Coronary artery (tissue), 2 donors: ENCODE results near the gene DCT.

Experiments used
- DNase-seq: peaks from one replicate; pipeline ENCODE4 v3.0.0-alpha.2; 2017; ENCODE audit warnings: low spot score
- H3K27ac ChIP-seq, 2 donors: fragments of 200-600 bp; sonication (generic); one replicate each; pipeline ENCODE4 v1.5.1; 2016 to 2019
- H3K4me3 ChIP-seq: fragments of 200-600 bp; sonication (generic); 2 replicates; pipeline ENCODE4 v1.5.1; 2016; ENCODE audit warnings: mild to moderate bottlenecking, moderate library complexity
- TF ChIP-seq, protein P1 (sequence below): fragments of 200-600 bp; sonication (generic); IDR thresholded peaks from one replicate; pipeline ENCODE4 v1.5.1; 2019; ENCODE audit warnings: antibody characterized with exemption

DCT gene

DNA sequence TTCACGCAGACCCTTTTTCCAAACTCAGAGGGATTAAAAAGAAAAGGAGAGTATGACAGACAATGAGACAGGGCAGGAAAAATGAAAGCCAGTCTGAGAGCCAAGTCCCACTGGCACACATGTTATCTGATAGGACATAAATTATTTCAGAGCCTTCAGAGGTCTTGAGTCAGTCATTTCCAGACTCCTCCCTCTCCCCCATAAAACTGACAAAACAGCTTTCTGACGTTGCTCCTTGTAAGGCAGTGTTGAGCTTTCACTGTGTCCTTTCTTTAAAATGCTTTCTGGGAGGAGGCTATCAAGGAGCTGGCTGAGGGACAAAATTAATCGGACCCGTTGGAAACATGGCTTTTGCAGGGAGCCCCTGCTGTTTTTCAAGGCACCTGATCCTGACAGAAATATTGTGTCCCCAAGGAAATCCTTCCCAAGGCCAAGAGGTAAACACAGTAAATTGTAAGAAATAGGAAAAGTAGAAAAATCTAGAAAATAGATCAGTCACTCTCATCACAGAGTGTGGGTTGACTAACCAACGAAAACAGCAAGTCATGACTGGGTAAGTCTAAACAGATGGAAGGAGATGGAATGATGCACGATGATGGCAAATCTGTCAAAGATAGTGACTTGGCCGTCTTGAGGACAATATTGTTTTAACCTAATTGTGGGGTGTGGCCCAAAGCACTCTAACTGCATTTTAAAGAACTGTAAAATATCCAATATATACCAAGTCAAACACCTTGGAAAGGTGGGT lies 89.7 kb downstream of the DCT start:
- no peak overlapping the region for H3K27ac ChIP-seq
- no peak for DNase-seq
- H3K4me3 ChIP-seq, result no peak overlapping the region
- TF ChIP-seq, protein P1, sequence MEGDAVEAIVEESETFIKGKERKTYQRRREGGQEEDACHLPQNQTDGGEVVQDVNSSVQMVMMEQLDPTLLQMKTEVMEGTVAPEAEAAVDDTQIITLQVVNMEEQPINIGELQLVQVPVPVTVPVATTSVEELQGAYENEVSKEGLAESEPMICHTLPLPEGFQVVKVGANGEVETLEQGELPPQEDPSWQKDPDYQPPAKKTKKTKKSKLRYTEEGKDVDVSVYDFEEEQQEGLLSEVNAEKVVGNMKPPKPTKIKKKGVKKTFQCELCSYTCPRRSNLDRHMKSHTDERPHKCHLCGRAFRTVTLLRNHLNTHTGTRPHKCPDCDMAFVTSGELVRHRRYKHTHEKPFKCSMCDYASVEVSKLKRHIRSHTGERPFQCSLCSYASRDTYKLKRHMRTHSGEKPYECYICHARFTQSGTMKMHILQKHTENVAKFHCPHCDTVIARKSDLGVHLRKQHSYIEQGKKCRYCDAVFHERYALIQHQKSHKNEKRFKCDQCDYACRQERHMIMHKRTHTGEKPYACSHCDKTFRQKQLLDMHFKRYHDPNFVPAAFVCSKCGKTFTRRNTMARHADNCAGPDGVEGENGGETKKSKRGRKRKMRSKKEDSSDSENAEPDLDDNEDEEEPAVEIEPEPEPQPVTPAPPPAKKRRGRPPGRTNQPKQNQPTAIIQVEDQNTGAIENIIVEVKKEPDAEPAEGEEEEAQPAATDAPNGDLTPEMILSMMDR, result no peak

DNA sequence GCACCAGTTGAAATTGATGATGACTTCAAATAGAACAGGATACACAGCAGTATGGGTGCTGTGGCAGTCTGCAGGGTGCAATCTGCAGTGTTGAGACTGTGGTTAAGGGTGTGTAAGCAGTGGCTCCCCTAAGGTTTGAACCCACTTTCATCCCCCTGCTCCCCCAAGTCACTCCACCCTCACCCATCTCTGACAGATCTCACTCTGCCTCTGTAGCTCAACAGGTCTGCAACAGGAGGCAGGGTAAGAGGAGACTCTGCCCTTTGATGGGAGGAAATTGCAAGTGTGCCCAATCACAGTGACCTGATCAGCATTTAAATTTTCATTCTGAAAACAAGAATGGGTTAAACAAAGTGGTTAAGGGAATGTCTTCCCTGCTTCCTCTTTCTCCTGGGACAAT lies 92.4 kb downstream of the DCT start:
- TF ChIP-seq, protein P1, result no peak
- DNase-seq, result no peak
- no peak overlapping the region for H3K27ac ChIP-seq
- H3K4me3 ChIP-seq, result no peak overlapping the region
